ENCODE results near the gene TACO1. TPM values are rescaled to one million over a fixed set of nuclear protein-coding genes. Genes with fewer than 3 reads are reported as not detected.

TACO1 gene
- total and polyA plus RNA-seq, 9 of the 15 experiments (the other 6 are each of a cell fraction or from before 2014, with no cell fraction given), result 10.3 to 41.6 (median 30.9) TPM

DNA sequence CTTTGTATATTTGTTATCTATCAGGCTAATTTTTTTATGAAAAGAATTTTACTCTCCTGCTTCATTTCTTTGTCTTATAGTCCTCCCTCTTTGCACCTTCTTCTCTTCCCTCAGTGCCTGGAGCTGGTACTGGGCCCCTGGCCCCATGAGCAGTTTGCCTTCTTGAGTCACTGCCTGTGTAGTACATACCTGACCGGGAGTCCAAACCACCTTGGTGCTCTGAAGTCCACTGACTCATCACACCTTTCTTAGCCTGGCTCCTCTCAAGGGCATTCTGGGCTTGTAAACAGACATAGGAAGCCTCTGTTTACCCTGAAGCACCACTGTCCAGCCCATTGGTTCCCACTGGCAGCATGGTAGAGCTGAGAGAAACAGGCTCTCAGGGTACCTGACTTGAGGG lies 11.0 kb upstream of the TACO1 start:
- H3K9me3 ChIP-seq (replicated peaks; ENCODE audit: control insufficient read depth, insufficient read depth, low read depth, low read length), result no peaks in the 10 kb centered on the region
- intact Hi-C loops (cut with micrococcal nuclease), result no loop called here
- TF ChIP-seq ZNF695 (CRISPR knock-in tag; IDR thresholded peaks at IDR 0.05), result no peak
- TF ChIP-seq ETV1 (tag; conservative IDR thresholded peaks at IDR 0.05; ENCODE audit: low read depth), result no peak
- no peak for TF ChIP-seq MECOM (CRISPR knock-in tag; IDR thresholded peaks at IDR 0.05)
- TF ChIP-seq GATAD2B (IDR thresholded peaks at IDR 0.05; ENCODE audit: borderline replicate concordance), result no peak
- TF ChIP-seq, protein P1, sequence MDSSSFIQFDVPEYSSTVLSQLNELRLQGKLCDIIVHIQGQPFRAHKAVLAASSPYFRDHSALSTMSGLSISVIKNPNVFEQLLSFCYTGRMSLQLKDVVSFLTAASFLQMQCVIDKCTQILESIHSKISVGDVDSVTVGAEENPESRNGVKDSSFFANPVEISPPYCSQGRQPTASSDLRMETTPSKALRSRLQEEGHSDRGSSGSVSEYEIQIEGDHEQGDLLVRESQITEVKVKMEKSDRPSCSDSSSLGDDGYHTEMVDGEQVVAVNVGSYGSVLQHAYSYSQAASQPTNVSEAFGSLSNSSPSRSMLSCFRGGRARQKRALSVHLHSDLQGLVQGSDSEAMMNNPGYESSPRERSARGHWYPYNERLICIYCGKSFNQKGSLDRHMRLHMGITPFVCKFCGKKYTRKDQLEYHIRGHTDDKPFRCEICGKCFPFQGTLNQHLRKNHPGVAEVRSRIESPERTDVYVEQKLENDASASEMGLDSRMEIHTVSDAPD (CRISPR knock-in tag; IDR thresholded peaks at IDR 0.05), result no peak
- TF ChIP-seq, protein P2, sequence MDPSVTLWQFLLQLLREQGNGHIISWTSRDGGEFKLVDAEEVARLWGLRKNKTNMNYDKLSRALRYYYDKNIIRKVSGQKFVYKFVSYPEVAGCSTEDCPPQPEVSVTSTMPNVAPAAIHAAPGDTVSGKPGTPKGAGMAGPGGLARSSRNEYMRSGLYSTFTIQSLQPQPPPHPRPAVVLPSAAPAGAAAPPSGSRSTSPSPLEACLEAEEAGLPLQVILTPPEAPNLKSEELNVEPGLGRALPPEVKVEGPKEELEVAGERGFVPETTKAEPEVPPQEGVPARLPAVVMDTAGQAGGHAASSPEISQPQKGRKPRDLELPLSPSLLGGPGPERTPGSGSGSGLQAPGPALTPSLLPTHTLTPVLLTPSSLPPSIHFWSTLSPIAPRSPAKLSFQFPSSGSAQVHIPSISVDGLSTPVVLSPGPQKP (CRISPR knock-in tag; IDR thresholded peaks at IDR 0.05), result no peak
- TF ChIP-seq EHMT2 (IDR thresholded peaks at IDR 0.05), result no peak
- TF ChIP-seq WHSC1 (IDR thresholded peaks at IDR 0.05; ENCODE audit: low read length), result no peak
- no peak for TF ChIP-seq MAFG (tag; conservative IDR thresholded peaks at IDR 0.05)
- no peak for TF ChIP-seq SMARCE1 (IDR thresholded peaks at IDR 0.05)
- POLR2A ChIA-PET, result interaction anchor here (1.3 to 1.6 kb wide), 2 partner anchors 11 to 13 kb away, joined by 3 to 4 read pairs; partner anchors contain the start of gene TACO1
- no peak overlapping the region for H3K4me3 ChIP-seq
- no peak overlapping the region for H3K4me2 ChIP-seq (ENCODE audit: insufficient read depth, low read length)
- peaks cover 80% of the 10 kb centered on the region for H3K36me3 ChIP-seq (ENCODE audit: control insufficient read depth, insufficient read depth, low read length)
- in situ Hi-C loops (cut with MboI), result no loop called here
- BruUV-seq (replicated peaks), result no TSS peak
- H3K9me1 ChIP-seq (ENCODE audit: control insufficient read depth, insufficient read depth, low read length), result no peaks in the 10 kb centered on the region
- CTCF ChIA-PET (ENCODE audit: low intra/inter-chr PET ratio), result no interaction called here
- H4K20me1 ChIP-seq (replicated peaks; ENCODE audit: control insufficient read depth, insufficient read depth, low read length), result peaks cover 8% of the 10 kb centered on the region; the same call in 1 of the 2 replicates
- no peak for FAIRE-seq
- H3K4me1 ChIP-seq (replicated peaks in 1 of 2; ENCODE audit: control insufficient read depth in 2 of 2, insufficient read depth in 2 of 2, low read length in 2 of 2), result no peaks in the 10 kb centered on the region
- H2AFZ ChIP-seq (ENCODE audit: low read depth, low read length), result no peak overlapping the region
- H3K9ac ChIP-seq (ENCODE audit: insufficient read depth in 1 of 2, low read depth in 2 of 2, low read length in 2 of 2), result no peak overlapping the region
- H3K79me2 ChIP-seq (ENCODE audit: control insufficient read depth, insufficient read depth, low read length), result no peaks in the 10 kb centered on the region
- H3K27me3 ChIP-seq (ENCODE audit: control insufficient read depth in 2 of 2, insufficient read depth in 2 of 2, low read length in 2 of 2), result no peaks in the 10 kb centered on the region
- WGBS (ENCODE audit: insufficient coverage, low coverage, missing lambda C conversion rate), result 83% methylated on average over 1 of the region's 1 CpG
- no peak for DNase-seq (ENCODE audit: extremely low read depth in 1 of 4, low spot score in 3 of 4)
- no peak for ATAC-seq
- no peak overlapping the region for H3K27ac ChIP-seq (ENCODE audit: extremely low read depth, low read depth, low read length)

Data from K562 (cell line).